Measurements from ENCODE around the gene BBLN.
"Not testable (repeated sequence)": the region's sequence is repeated elsewhere in the genome, so short reads cannot be mapped to it uniquely, and the experiment has no call there.

The BBLN gene

GRCh38 chr9:128159784-128160602, at the start of gene BBLN:
TSS of gene BBLN (plus strand) at chr9:128160265. CDS start at chr9:128160408, 143 bp downstream.
- DNase-seq: peak; percentile 94

GRCh38 chr9:128111726-128112125, 48.3 kb upstream of the BBLN start:
- DNase-seq: not testable (repeated sequence)

GRCh38 chr9:128113526-128114325, 46.3 kb upstream of the BBLN start:
- DNase-seq: no peak

- no peak for DNase-seq
Observed at GRCh38 chr9:128114326-128115186, 45.5 kb upstream of the BBLN start.

GRCh38 chr9:128115187-128116103, 44.6 kb upstream of the BBLN start:
- peak; percentile 15 for DNase-seq

- no peak for DNase-seq
Observed at GRCh38 chr9:128116104-128117083, 43.7 kb upstream of the BBLN start.

GRCh38 chr9:128117613-128118471, 42.2 kb upstream of the BBLN start:
- DNase-seq: peak; percentile 94

GRCh38 chr9:128118472-128118857, 41.6 kb upstream of the BBLN start:
- no peak for DNase-seq

- no peak for DNase-seq
Observed at GRCh38 chr9:128118971-128119665, 40.9 kb upstream of the BBLN start.

GRCh38 chr9:128120061-128120740, 39.9 kb upstream of the BBLN start:
- DNase-seq: no peak

GRCh38 chr9:128120741-128121465, 39.2 kb upstream of the BBLN start:
- no peak for DNase-seq

GRCh38 chr9:128121466-128121810, 38.6 kb upstream of the BBLN start:
- no peak for DNase-seq

GRCh38 chr9:128121924-128122808, 37.9 kb upstream of the BBLN start:
- DNase-seq: no peak

- no peak for DNase-seq
Observed at GRCh38 chr9:128122809-128123175, 37.3 kb upstream of the BBLN start.

GRCh38 chr9:128123451-128124080, 36.5 kb upstream of the BBLN start:
- DNase-seq: no peak

GRCh38 chr9:128124451-128124850, 35.6 kb upstream of the BBLN start:
- DNase-seq: no peak
